ENCODE data around the gene THSD4.

The THSD4 gene

DNA sequence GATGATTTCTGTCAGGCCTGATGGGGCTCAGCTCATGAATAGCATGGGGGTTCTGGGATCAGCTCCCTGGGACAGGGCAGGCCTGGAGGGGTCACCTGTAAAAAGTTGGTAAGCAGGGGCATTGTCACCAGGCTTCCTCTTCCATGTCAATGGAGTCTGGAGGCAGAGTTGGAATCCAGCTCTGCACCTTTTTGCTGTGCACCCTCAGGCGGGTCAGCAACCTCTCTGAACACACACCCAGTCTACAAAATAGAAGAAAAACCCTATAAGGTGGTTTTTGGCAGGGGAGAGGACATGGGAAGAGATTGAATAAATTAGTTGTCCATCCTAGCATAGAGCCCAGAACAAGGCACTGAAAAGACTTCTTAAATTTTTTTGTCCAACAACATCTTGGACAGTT lies 617.9 kb downstream of the THSD4 start:
- H3K4me1 ChIP-seq (ENCODE audit: control insufficient read depth, low read depth, low read length), result no peaks in the 10 kb centered on the region
- H3K4me3 ChIP-seq (ENCODE audit: low read length), result no peak overlapping the region
- no peak overlapping the region for H3K9ac ChIP-seq (ENCODE audit: low read length)
- H3K9me3 ChIP-seq (ENCODE audit: control insufficient read depth, low read depth, low read length), result no peaks in the 10 kb centered on the region
- no peaks in the 10 kb centered on the region for H3K36me3 ChIP-seq (ENCODE audit: control insufficient read depth, low read depth, low read length)
- H3K27me3 ChIP-seq (ENCODE audit: control insufficient read depth, insufficient read depth, low read length), result no peaks in the 10 kb centered on the region
- H3K27ac ChIP-seq (ENCODE audit: low read length), result no peak overlapping the region

DNA sequence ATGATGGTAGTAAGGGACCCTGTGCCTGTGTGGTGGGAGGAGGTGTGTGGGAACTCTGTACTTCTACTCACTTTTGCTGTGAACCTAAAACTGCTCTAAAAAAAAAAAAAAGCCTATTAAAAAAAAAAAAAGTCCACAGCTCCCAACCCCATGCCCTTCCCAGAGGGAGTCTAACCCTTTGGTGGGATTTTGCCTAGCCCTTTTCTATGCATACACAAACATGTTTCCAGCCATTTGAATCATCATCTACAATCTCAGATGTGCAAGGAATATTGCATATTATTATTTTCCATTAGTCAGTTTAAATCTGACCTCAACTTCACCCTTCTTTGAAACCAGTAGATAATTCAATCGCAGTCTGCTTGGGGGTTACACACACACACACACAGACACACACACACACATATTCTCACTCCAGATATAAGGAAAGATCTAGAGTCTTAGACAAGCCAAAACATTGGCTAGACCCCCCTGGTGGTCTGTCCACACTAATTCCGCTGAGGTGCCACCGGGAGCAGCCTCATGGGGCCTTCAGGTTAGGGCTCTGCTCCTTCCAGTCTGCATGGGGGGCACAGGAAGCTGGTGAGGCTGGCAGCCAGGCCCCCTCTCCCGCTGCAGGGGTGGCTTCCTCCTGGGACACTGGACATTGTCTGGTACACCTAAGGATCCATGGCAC lies 619.6 kb downstream of the THSD4 start:
- no peak overlapping the region for H3K9ac ChIP-seq (ENCODE audit: low read length)
- H3K27me3 ChIP-seq (ENCODE audit: control insufficient read depth, insufficient read depth, low read length), result no peaks in the 10 kb centered on the region
- no peaks in the 10 kb centered on the region for H3K36me3 ChIP-seq (ENCODE audit: control insufficient read depth, low read depth, low read length)
- no peak overlapping the region for H3K4me3 ChIP-seq (ENCODE audit: low read length)
- no peaks in the 10 kb centered on the region for H3K9me3 ChIP-seq (ENCODE audit: control insufficient read depth, low read depth, low read length)
- H3K4me1 ChIP-seq (ENCODE audit: control insufficient read depth, low read depth, low read length), result no peaks in the 10 kb centered on the region
- no peak overlapping the region for H3K27ac ChIP-seq (ENCODE audit: low read length)

- no peaks in the 10 kb centered on the region for H3K36me3 ChIP-seq (ENCODE audit: control insufficient read depth, low read depth, low read length)
- H3K9me3 ChIP-seq (ENCODE audit: control insufficient read depth, low read depth, low read length), result no peaks in the 10 kb centered on the region
- H3K4me3 ChIP-seq (ENCODE audit: low read length), result no peak overlapping the region
- no peak overlapping the region for H3K9ac ChIP-seq (ENCODE audit: low read length)
- no peak overlapping the region for H3K27ac ChIP-seq (ENCODE audit: low read length)
- H3K4me1 ChIP-seq (ENCODE audit: control insufficient read depth, low read depth, low read length), result no peaks in the 10 kb centered on the region
- H3K27me3 ChIP-seq (ENCODE audit: control insufficient read depth, insufficient read depth, low read length), result no peaks in the 10 kb centered on the region
These were observed 620.1 kb downstream of the THSD4 start for GRCh38 chr15:71735385-71735757.

- Histone ChIP-seq H3K9ac (ENCODE audit: low read length) (no peak overlapping the region), H3K36me3 (ENCODE audit: control insufficient read depth, low read depth, low read length) (no peaks in the 10 kb centered on the region), H3K27ac (ENCODE audit: low read length) (no peak overlapping the region), H3K4me1 (ENCODE audit: control insufficient read depth, low read depth, low read length) (no peaks in the 10 kb centered on the region), H3K27me3 (ENCODE audit: control insufficient read depth, insufficient read depth, low read length) (no peaks in the 10 kb centered on the region), H3K9me3 (ENCODE audit: control insufficient read depth, low read depth, low read length) (no peaks in the 10 kb centered on the region), H3K4me3 (ENCODE audit: low read length) (no peak overlapping the region)
These were observed 621.1 kb downstream of the THSD4 start for GRCh38 chr15:71736286-71736947.

DNA sequence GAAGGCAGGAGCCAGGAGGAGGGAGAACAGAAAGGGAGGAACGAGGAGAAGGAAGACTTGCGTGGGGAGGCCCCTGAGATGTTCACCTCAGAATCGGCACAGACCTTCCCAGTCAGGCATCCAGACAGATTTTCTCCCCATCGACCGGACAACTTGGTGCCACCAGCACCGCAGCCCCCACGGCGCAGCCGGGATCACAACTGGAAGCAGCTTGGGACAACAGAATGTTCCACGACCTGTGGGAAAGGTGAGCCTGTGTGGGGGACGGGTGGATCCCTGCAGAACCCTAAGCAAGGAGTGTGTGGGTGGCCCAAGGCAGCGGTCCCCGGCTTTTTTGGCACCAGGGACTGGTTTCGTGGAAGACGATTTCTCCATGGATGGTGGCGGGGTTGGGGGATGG lies 622.5 kb downstream of the THSD4 start:
- no peaks in the 10 kb centered on the region for H3K27me3 ChIP-seq (ENCODE audit: control insufficient read depth, insufficient read depth, low read length)
- H3K4me3 ChIP-seq (ENCODE audit: low read length), result no peak overlapping the region
- H3K4me1 ChIP-seq (ENCODE audit: control insufficient read depth, low read depth, low read length), result no peaks in the 10 kb centered on the region
- H3K9ac ChIP-seq (ENCODE audit: low read length), result no peak overlapping the region
- no peak overlapping the region for H3K27ac ChIP-seq (ENCODE audit: low read length)
- H3K36me3 ChIP-seq (ENCODE audit: control insufficient read depth, low read depth, low read length), result no peaks in the 10 kb centered on the region
- H3K9me3 ChIP-seq (ENCODE audit: control insufficient read depth, low read depth, low read length), result no peaks in the 10 kb centered on the region

DNA sequence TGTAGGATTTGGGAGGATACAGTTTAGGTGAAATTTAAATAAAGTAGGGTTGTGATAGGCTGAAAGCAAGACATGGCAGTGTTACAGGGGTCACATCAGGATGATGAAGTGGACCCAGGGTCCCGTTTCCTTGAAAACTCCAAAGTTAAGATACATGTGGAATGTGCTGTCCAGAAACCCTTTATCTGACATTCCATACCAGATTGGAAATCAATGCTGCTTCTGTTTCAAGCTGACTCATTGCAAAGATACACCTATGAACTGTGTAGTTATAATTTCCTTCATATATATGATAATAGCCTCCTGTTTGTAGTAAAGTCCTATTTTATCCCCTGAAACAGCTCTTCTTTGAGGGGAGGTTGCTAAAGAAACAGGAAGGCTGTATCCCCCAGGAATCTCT lies 624.1 kb downstream of the THSD4 start:
- Histone ChIP-seq H3K27ac (ENCODE audit: low read length) (no peak overlapping the region), H3K36me3 (ENCODE audit: control insufficient read depth, low read depth, low read length) (no peaks in the 10 kb centered on the region), H3K27me3 (ENCODE audit: control insufficient read depth, insufficient read depth, low read length) (no peaks in the 10 kb centered on the region), H3K4me1 (ENCODE audit: control insufficient read depth, low read depth, low read length) (no peaks in the 10 kb centered on the region), H3K9me3 (ENCODE audit: control insufficient read depth, low read depth, low read length) (no peaks in the 10 kb centered on the region), H3K9ac (ENCODE audit: low read length) (no peak overlapping the region), H3K4me3 (ENCODE audit: low read length) (no peak overlapping the region)

GRCh38 chr15:71742964-71743363 lies 627.7 kb downstream of the THSD4 start:
- Histone ChIP-seq H3K9me3 (ENCODE audit: control insufficient read depth, low read depth, low read length) (no peaks in the 10 kb centered on the region), H3K27me3 (ENCODE audit: control insufficient read depth, insufficient read depth, low read length) (no peaks in the 10 kb centered on the region), H3K27ac (ENCODE audit: low read length) (no peak overlapping the region), H3K4me3 (ENCODE audit: low read length) (no peak overlapping the region), H3K4me1 (ENCODE audit: control insufficient read depth, low read depth, low read length) (no peaks in the 10 kb centered on the region), H3K36me3 (ENCODE audit: control insufficient read depth, low read depth, low read length) (no peaks in the 10 kb centered on the region), H3K9ac (ENCODE audit: low read length) (no peak overlapping the region)

DNA sequence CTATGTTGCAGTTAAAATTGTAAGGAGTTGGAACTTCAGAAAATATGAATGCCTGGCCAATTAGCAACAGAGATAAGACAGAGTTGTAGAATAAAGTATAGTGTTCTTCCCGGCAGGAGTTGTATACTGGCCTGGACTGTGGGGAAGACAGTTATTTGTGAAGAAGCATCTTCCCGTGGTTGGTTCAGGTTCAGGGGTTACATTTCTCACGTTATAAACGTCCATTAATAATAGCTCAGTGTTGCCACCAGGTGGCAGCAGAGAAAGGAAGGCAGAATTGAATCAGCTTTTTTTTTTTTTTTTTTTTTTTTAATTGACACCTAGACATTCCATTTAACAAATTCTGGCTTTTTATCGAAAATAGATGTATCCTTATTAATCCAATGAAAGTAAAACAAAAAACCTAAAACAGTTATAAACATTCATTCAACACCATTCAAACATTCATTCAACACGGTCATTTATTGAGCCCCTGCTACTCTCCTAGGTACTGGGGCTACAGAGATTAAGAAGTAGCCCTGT lies 628.7 kb downstream of the THSD4 start:
- H3K9me3 ChIP-seq (ENCODE audit: control insufficient read depth, low read depth, low read length), result no peaks in the 10 kb centered on the region
- no peak overlapping the region for H3K27ac ChIP-seq (ENCODE audit: low read length)
- H3K27me3 ChIP-seq (ENCODE audit: control insufficient read depth, insufficient read depth, low read length), result no peaks in the 10 kb centered on the region
- no peaks in the 10 kb centered on the region for H3K4me1 ChIP-seq (ENCODE audit: control insufficient read depth, low read depth, low read length)
- no peak overlapping the region for H3K9ac ChIP-seq (ENCODE audit: low read length)
- H3K4me3 ChIP-seq (ENCODE audit: low read length), result no peak overlapping the region
- H3K36me3 ChIP-seq (ENCODE audit: control insufficient read depth, low read depth, low read length), result no peaks in the 10 kb centered on the region

DNA sequence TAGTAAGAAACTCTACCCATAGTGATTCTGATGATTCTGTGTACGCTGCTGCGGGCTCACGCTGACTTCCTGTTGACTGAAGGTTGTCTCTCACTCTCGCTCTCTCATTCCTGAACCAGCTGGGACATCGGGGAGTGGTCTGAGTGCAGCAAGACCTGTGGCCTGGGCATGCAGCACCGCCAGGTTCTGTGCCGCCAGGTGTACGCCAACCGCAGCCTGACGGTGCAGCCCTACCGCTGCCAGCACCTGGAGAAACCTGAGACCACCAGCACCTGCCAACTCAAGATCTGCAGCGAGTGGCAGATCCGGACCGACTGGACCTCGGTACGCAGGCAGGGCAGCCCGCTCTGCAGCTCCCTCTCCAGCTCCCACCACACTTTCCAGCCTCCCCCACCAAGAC lies 631.4 kb downstream of the THSD4 start:
- H3K27me3 ChIP-seq (ENCODE audit: control insufficient read depth, insufficient read depth, low read length), result no peaks in the 10 kb centered on the region
- H3K4me1 ChIP-seq (ENCODE audit: control insufficient read depth, low read depth, low read length), result no peaks in the 10 kb centered on the region
- H3K36me3 ChIP-seq (ENCODE audit: control insufficient read depth, low read depth, low read length), result no peaks in the 10 kb centered on the region
- no peak overlapping the region for H3K4me3 ChIP-seq (ENCODE audit: low read length)
- H3K9me3 ChIP-seq (ENCODE audit: control insufficient read depth, low read depth, low read length), result no peaks in the 10 kb centered on the region
- H3K27ac ChIP-seq (ENCODE audit: low read length), result no peak overlapping the region
- H3K9ac ChIP-seq (ENCODE audit: low read length), result no peak overlapping the region

GRCh38 chr15:71747128-71748083 lies 632.1 kb downstream of the THSD4 start:
- no peaks in the 10 kb centered on the region for H3K36me3 ChIP-seq (ENCODE audit: control insufficient read depth, low read depth, low read length)
- H3K9ac ChIP-seq (ENCODE audit: low read length), result no peak overlapping the region
- no peaks in the 10 kb centered on the region for H3K9me3 ChIP-seq (ENCODE audit: control insufficient read depth, low read depth, low read length)
- H3K27me3 ChIP-seq (ENCODE audit: control insufficient read depth, insufficient read depth, low read length), result no peaks in the 10 kb centered on the region
- H3K27ac ChIP-seq (ENCODE audit: low read length), result no peak overlapping the region
- no peaks in the 10 kb centered on the region for H3K4me1 ChIP-seq (ENCODE audit: control insufficient read depth, low read depth, low read length)
- H3K4me3 ChIP-seq (ENCODE audit: low read length), result no peak overlapping the region

DNA sequence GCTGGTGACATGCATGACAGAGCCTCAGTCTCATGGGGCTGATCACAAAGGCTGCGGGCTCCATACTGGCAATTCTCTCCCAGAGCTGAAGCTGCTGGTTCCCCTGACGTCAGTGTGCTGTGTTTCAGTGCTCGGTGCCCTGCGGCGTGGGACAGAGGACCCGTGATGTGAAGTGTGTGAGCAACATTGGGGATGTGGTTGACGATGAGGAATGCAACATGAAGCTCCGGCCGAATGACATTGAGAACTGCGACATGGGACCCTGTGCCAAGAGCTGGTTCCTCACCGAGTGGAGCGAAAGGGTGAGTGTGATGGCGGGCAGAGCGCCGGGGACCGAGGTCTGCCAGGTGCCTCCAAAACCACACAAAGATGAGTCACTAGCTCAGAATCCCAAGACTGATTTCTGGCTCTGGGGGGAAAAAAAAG lies 633.0 kb downstream of the THSD4 start:
- Histone ChIP-seq H3K27me3 (ENCODE audit: control insufficient read depth, insufficient read depth, low read length) (no peaks in the 10 kb centered on the region), H3K4me1 (ENCODE audit: control insufficient read depth, low read depth, low read length) (no peaks in the 10 kb centered on the region), H3K9me3 (ENCODE audit: control insufficient read depth, low read depth, low read length) (no peaks in the 10 kb centered on the region), H3K36me3 (ENCODE audit: control insufficient read depth, low read depth, low read length) (no peaks in the 10 kb centered on the region), H3K27ac (ENCODE audit: low read length) (no peak overlapping the region), H3K4me3 (ENCODE audit: low read length) (no peak overlapping the region), H3K9ac (ENCODE audit: low read length) (no peak overlapping the region)
